Activated naive CD4-positive, alpha-beta T cell (primary cell): ENCODE data around the gene CA5A.
A peak's percentile ranks its signal among the peaks of the same experiment; 100 is the strongest.
"Not testable (repeated sequence)": the region's sequence is repeated elsewhere in the genome, so short reads cannot be mapped to it uniquely, and the experiment has no call there.

Experiments used
- DNase-seq, 4 experiments: peaks; one replicate each; lab custom pipeline; 2025; lab: John Stamatoyannopoulos, UW

Gene CA5A

GRCh38 chr16:87947356-87948118, 11.2 kb upstream of the CA5A start:
- DNase-seq = no peak

- no peak for DNase-seq
Measured at GRCh38 chr16:87946596-87947347, 10.4 kb upstream of the CA5A start.

DNA sequence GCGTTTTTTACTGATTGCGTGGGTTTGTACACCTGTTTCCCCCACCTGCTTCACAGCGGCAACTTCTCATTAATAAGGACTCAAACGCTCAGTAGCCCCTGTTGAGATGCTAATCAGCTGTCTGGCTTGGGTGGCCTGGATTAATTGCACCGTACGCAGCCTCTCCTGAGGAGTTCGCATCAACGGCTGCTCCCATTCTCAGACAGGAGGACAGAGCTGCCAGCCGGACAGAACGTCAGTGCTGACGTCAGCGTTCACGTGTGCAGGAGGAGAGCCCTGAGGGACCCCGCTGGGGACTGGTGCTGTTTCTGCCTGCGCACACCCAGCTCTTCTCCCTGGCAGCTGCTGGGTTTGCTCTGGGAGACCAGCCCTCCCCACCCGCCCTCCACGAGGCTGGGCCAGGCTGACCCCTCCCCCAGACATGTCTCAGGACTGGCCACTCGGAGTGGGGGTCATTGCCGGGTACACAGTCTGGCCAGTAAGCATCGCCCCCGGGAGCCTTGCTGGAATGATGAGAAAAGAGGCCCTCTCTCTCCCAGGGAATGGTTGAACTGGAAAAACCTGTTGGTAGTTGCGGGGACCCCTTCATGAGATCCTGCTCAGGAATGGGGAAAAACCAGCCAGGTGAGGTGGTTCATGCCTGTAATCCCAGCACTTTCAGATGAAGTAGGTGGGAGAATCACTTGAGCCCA, 9.2 kb upstream of the CA5A start:
- DNase-seq = no peak

GRCh38 chr16:87942680-87943079, 6.4 kb upstream of the CA5A start:
- DNase-seq = no peak

GRCh38 chr16:87939562-87940423, 3.5 kb upstream of the CA5A start:
- no peak for DNase-seq

GRCh38 chr16:87938412-87938949, 2.2 kb upstream of the CA5A start:
- DNase-seq = no peak

GRCh38 chr16:87937231-87937542, 858 bp upstream of the CA5A start:
- not testable (repeated sequence) for DNase-seq

- DNase-seq = not testable (repeated sequence)
Measured at GRCh38 chr16:87936016-87936374, 334 bp downstream of the CA5A start.

- not testable (repeated sequence) for DNase-seq
Measured at GRCh38 chr16:87934752-87935425, 1.4 kb downstream of the CA5A start.

DNA sequence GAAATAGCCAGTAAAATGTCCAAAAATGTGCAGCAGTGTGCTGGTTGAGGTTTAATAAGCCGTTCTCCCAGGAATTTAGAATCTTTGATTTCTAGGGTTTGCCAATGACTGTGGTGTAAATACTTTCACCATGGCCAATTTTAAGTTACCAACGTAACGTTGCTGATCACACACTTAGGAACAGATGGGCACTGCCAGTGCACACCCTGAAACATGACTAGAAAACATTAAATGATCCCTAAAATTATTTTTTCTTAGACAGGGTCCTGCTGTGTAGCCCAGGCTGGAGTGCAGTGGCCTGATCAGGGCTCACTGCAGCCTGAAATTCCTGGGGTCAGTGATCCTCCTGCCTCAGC, 3.2 kb downstream of the CA5A start:
- no peak for DNase-seq

DNA sequence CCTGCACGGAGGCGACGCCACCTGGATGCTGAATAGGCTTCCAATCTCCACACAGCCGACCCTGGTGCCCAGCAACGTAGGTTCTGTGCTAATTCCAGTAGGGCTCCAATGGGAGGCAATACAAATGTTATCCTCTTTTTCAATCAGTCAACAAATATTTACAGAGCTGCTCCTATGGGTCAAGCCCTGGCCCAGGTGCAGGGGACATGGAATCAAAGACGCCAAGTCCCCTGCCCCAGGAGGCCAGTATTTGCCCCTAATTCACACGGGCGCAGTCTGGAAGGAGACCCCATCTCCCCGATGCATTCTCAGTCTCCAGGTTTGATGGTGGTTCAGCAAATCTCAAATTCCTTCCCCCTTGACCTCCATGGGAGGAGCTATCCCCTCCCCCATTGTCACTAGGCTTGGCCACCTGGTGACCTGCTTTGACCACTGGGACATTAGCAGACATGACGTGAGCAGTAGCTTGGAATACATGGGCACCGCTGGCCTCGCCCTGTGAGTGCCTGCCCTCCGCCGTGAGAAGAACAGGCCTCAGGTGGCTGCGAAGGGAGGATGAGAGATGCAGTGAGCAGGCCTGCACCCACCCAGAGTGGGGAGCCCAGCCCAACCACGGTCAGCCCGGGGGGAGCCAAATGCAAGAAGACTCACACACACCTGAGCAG, 3.7 kb downstream of the CA5A start:
- DNase-seq = not testable (repeated sequence)

DNA sequence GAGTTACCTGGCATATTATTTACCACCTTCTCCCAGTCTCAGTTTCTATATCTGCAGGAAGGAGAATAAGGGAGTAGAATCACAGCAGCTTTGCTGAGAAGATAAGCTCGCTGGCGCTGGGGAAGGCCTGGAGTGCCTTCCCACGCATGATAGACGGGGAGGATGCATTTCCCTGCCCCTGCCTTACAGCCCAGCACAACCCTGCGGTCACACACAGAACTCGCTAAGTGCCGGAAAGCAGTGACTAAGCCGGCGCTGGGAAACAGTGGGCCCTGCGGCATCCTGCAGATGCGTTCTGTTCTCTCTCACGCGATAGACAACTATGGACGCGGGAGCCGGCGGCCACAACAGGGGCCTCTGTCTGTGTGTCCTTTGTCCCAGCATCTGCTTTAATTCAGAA, 4.8 kb downstream of the CA5A start:
- peak in 1 of 4 experiments; percentile 5 for DNase-seq

DNA sequence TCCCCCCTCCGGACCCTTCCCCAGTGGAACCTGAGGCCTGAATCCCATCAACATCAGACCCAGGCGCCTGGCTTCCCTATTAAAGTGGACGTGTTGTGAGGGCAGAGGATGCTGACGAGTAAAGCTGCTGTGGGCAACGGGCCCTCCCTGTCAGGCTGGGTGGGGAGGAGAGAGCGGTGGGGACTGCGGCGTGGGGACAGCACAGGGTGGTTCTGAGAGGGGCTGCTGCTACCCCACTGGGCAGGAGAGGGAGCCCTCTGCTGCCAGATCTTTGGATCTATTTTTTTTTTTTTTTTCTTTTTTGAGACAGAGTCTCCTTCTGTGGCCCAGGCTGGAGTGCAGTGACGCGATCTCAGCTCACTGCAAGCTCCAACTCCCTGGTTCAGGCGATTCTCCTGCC, 5.9 kb downstream of the CA5A start:
- DNase-seq = no peak

DNA sequence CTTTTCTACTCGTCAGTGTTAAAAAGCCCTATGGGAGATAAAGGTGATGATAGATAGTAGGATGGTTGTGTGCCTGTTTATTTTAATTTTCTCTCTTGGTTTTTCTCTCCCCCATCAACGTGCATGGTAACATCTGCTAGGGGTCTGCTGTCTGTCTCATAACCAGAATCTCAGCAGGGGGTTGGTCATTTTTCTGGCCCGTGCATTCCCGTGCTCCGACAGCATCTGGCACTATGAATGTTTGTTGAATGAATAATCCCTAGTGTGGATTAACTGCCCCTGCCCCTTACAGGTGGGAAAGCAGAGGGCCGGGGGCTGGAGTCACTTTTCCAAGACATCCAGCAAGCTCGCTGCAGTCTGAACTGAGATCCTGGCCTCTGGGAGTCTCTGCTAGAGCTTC, 6.3 kb downstream of the CA5A start:
- DNase-seq = no peak

DNA sequence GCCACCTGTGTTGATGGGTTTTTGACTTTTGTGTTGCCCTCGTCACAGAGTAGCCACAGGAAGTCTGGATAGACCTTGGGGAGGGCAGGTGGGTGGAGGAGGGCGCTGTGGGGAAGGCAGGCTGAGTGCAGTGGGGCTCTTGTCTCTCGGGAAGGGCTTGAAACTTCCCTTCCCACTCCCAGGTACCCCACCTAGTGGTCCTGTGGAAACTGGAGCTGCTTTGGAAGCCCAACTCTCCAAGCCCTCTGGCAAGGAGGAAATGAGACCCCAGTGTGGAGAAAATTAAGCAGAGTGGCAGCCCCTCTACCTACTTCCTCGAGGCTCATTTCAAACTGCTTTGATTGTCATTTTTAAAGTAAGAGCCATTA, 9.2 kb downstream of the CA5A start:
- DNase-seq = no peak

GRCh38 chr16:87926246-87927194, 9.8 kb downstream of the CA5A start:
- no peak for DNase-seq

DNA sequence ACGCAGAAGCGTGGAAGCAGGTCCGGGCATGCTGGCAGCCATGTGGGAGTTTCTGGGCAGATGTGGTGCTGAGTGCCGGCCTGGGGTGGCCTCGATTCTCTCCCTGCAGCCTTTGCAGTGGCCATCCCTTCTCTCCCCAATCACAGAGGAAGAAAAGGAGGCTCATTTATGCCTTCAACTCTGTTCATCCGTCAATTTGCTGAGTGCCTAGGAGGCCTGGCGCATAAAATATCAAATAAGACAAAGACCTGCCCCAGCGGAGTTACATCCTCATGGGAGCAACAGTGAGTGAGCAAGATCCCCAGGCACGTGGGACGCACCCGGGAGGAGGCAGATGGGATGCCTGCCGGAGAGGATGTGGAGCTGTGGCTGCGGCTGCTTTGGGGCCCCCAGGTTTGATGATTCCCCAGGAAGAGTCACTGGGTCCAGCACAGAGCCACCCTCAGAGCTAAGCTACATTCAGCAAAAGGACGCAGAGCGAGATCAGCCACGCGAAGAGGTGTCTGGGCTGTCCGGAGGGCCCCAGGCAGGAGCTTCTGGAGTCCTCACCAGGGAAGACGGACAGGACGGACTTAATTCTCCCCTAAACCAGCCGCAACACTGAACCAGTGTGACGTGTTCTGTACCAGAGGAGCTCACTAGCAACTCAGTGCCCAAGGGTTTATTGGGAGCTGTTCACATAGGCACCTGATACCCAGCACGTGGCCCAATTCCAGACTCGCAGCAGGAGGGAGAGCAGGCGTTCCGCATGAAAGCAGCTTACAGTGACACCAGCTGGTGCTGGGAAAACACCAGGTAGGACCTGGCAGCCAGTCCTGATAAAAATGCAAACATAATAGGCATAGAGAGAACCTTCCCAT, 11.3 kb downstream of the CA5A start:
- DNase-seq = no peak

- no peak for DNase-seq
Measured at GRCh38 chr16:87924041-87924810, 12.1 kb downstream of the CA5A start.
